Esophagus squamous epithelium (tissue), 5 donors: ENCODE data around the gene LMOD1. TPM values are rescaled to one million over a fixed set of nuclear protein-coding genes. Genes with fewer than 3 reads are reported as not detected.

Source experiments
- DNase-seq: peaks from one replicate; lab custom pipeline; 2025; lab: John Stamatoyannopoulos, UW
- H3K27ac ChIP-seq, 4 donors: fragments of 200-600 bp; sonication (generic); one replicate each; pipeline ENCODE4 v1.5.1; 2016 to 2019; ENCODE audit warnings: mild to moderate bottlenecking in 1 of 4
- H3K27me3 ChIP-seq, 4 donors: fragments of 200-600 bp; sonication (generic); 1 replicate in 3 of 4; 2 replicates in 1 of 4; pipeline versions ENCODE4 v1.5.1 to v1.6.0; 2017 to 2021; ENCODE audit warnings: antibody characterized with exemption in 1 of 4
- H3K36me3 ChIP-seq, 3 donors: fragments of 200-600 bp; sonication (generic); one replicate each; pipeline ENCODE4 v1.5.1; 2016 to 2019
- H3K4me1 ChIP-seq, 3 donors: fragments of 200-600 bp; sonication (generic); one replicate each; pipeline ENCODE4 v1.5.1; 2017 to 2019
- H3K4me3 ChIP-seq, 4 donors: fragments of 200-600 bp; sonication (generic); 1 replicate in 3 of 4; 2 replicates in 1 of 4; pipeline ENCODE4 v1.5.1; 2016 to 2019; ENCODE audit warnings: mild to moderate bottlenecking in 2 of 4, moderate library complexity in 1 of 4
- H3K9me3 ChIP-seq, 3 donors: fragments of 200-600 bp; sonication (generic); one replicate each; pipeline ENCODE4 v1.5.1; 2016 to 2019
- CTCF ChIP-seq, 6 experiments: fragments of 450-650 bp in 4 of 6; fragments of 200-600 bp in 2 of 6; sonication (generic) in 2 of 6; IDR thresholded peaks; one replicate each; pipeline ENCODE4 v1.5.1; 2016 to 2019; ENCODE audit warnings: antibody characterized with exemption in 6 of 6, mild to moderate bottlenecking in 4 of 6, moderate library complexity in 4 of 6
- POLR2A ChIP-seq, 4 donors: fragments of 450-650 bp; IDR thresholded peaks; one replicate each; pipeline ENCODE4 v1.6.1; 2017; ENCODE audit warnings: antibody characterized with exemption in 4 of 4, mild to moderate bottlenecking in 4 of 4, moderate library complexity in 3 of 4
- WGBS, 2 donors: methylation state at CpG; one replicate each; pipeline ENCODE4 v1.1.5; 2018; 5-methylcytosine and 5-hydroxymethylcytosine counted together
- intact Hi-C: fragments of 100-400 bp; cut with DNase I; formaldehyde crosslinking; loops from one replicate; pipeline ENCODE4 v1.15.0; 2022
- total RNA-seq, 4 donors: library from RNA; depleted of rRNA; stranded (reverse); fragments of >200 nt; gene quantifications; one replicate each; pipeline ENCODE4 v1.1.0, GENCODE V29; 2016
- donor health status: DM: yes; HTN: yes; CAD: no.

Gene LMOD1
- total RNA-seq, 4 donors from 2014 or later = 8.3 to 157 (median 38.6) TPM

GRCh38 chr1:201890223-201890622 lies 56.1 kb downstream of the LMOD1 start:
- no peak overlapping the region for H3K4me3 ChIP-seq
- DNase-seq = no peak
- no peak overlapping the region for H3K27ac ChIP-seq
- peaks cover 16 to 59% (median 19%) of the 10 kb centered on the region in 3 donors for H3K4me1 ChIP-seq
- H3K27me3 ChIP-seq = peaks cover 0 to 33% (median 0%) of the 10 kb centered on the region in 4 donors
- 71 to 90% methylated on average over 2 to 4 of the region's 7 CpGs for WGBS, 2 donors
- no peaks in the 10 kb centered on the region for H3K9me3 ChIP-seq
- no peaks in the 10 kb centered on the region for H3K36me3 ChIP-seq
- TF ChIP-seq POLR2A (IDR thresholded peaks at IDR 0.05) = no peak
- TF ChIP-seq CTCF (IDR thresholded peaks at IDR 0.05) = no peak
- intact Hi-C loops = loop anchor here (10.0 kb wide), 1 partner anchor 235 kb away; the partner anchor contains the start of gene GPR37L1

GRCh38 chr1:201889090-201889968 lies 57.0 kb downstream of the LMOD1 start:
- Histone ChIP-seq H3K4me1 (peaks cover 18 to 59% (median 21%) of the 10 kb centered on the region in 3 donors), H3K4me3 (peak overlapping the region; percentile 50 to 86 (median 64)), H3K36me3 (no peaks in the 10 kb centered on the region), H3K9me3 (no peaks in the 10 kb centered on the region), H3K27ac (peak overlapping the region; percentile 58 to 86 (median 74)), H3K27me3 (peaks cover 0 to 33% (median 0%) of the 10 kb centered on the region in 4 donors)
- no peak for DNase-seq
- WGBS, 2 donors = 49 to 53% methylated on average over 11 to 19 of the region's 33 CpGs
- TF ChIP-seq POLR2A (IDR thresholded peaks at IDR 0.05) (no peak), CTCF (IDR thresholded peaks at IDR 0.05) (no peak)
- intact Hi-C loops = no loop called here

GRCh38 chr1:201888282-201889089 lies 57.9 kb downstream of the LMOD1 start, which contains the start of gene SHISA4:
Gene SHISA4, plus strand, starts transcription at chr1:201888898. Its CDS starts 97 bp downstream, at chr1:201888995.
- 42% methylated on average over 2 of the region's 49 CpGs; no CpG with 5 or more reads in 1 of the 2 donors for WGBS, 2 donors
- Histone ChIP-seq H3K36me3 (no peaks in the 10 kb centered on the region), H3K27me3 (peaks cover 0 to 33% (median 0%) of the 10 kb centered on the region in 4 donors), H3K9me3 (no peaks in the 10 kb centered on the region), H3K27ac (peak within 1 kb of the TSS; percentile 58 to 86 (median 74)), H3K4me3 (peak within 1 kb of the TSS; percentile 50 to 86 (median 64)), H3K4me1 (peaks cover 19 to 63% (median 30%) of the 10 kb centered on the region in 3 donors)
- intact Hi-C loops = no loop called here
- no peak for DNase-seq
- TF ChIP-seq CTCF (IDR thresholded peaks at IDR 0.05) (peak in 1 of 6 experiments; percentile 4), POLR2A (IDR thresholded peaks at IDR 0.05) (peak in 2 of 4 donors; percentile 48 to 51)

GRCh38 chr1:201887116-201887866 lies 59.1 kb downstream of the LMOD1 start:
- Histone ChIP-seq H3K36me3 (no peaks in the 10 kb centered on the region), H3K27me3 (peaks cover 0 to 33% (median 0%) of the 10 kb centered on the region in 4 donors), H3K27ac (no peak overlapping the region), H3K4me1 (peaks cover 29 to 70% (median 38%) of the 10 kb centered on the region in 3 donors), H3K4me3 (no peak overlapping the region), H3K9me3 (no peaks in the 10 kb centered on the region)
- DNase-seq = no peak
- intact Hi-C loops = no loop called here
- WGBS, 2 donors = 82 to 85% methylated on average over 4 to 5 of the region's 5 CpGs
- TF ChIP-seq POLR2A (IDR thresholded peaks at IDR 0.05) (no peak), CTCF (IDR thresholded peaks at IDR 0.05) (no peak)
